HT1080 (cell line): ENCODE results near the gene FAM227B. TPM values are rescaled to one million over a fixed set of nuclear protein-coding genes. Genes with fewer than 3 reads are reported as not detected.
"Not testable (repeated sequence)": the region's sequence is repeated elsewhere in the genome, so short reads cannot be mapped to it uniquely, and the experiment has no call there.

Source experiments
- DNase-seq: peaks from one replicate; pipeline ENCODE4 v3.0.0-alpha.2; 2015; ENCODE audit warnings: low read depth
- total RNA-seq: library from RNA; depleted of rRNA; stranded (reverse); fragments of >200 nt; shearing (Covaris generic); gene quantifications from 2 replicates; pipeline ENCODE4 v1.2.3, GENCODE V29; 2014

FAM227B gene
- total RNA-seq, 1 experiment from 2014 or later: 7.2 TPM

GRCh38 chr15:49387471-49387870 is 233.1 kb downstream of the FAM227B start:
- no peak for DNase-seq

DNA sequence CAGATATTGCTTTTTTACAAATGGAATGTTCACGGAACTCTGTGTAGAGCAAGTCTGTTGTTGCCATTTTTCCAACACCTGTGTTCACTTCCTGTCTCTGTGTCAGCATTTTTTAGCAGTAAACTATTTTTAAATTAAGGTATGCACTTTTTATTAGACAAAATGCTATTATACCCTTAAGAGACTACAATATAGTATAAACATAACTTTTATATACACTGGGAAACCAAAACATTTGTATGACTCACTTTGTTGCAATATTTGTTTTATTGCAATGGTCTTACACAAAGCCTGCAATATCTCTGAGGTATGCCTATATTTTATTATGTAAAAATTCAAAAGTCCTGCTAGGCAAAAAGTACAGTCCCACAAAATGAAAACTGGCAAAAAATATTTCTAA is 237.4 kb downstream of the FAM227B start:
- DNase-seq: no peak

- DNase-seq: no peak
Observed at GRCh38 chr15:49382394-49382793, 238.2 kb downstream of the FAM227B start.

GRCh38 chr15:49380912-49381311 is 239.7 kb downstream of the FAM227B start:
- DNase-seq: peak; percentile 27

DNA sequence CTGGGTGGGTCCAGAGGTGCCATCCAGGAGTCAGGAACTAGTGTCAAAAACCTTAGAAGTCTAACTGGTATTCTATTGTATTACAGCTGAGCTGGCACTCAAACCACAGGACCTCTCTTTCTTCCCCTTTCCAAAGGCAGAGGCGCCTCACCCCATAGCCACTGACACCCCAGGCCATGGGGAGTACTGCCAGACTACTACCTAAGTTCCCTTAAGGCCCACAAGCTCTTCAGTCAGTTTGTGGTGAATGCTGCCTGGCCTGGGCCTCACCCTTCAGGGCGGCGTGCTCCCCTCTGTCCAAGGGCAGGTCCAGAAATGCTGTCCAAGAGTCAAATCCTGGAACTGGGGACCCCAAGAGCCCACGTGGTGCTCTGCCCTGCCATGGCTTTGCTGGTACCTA is 240.6 kb downstream of the FAM227B start:
- no peak for DNase-seq

DNA sequence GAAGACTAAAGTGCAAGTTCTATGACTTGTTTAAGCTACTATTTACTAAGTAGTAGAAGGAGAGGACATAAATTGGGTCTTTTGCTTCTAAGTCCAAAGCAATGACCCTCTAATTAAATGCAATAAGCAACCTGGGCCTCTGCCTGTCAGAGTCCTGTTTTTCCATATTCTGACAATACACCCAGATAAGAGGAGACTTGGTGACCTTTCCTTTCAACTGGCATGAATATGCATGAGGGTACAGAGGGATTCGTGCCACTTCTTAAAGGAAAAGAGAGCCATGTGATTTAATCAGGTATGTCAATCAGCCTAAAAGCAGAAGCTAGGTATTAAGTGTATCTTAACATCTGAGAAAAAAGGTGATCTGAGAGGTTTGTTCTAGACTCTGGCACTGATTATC is 248.3 kb downstream of the FAM227B start:
- DNase-seq: no peak

GRCh38 chr15:49370782-49371181 is 249.8 kb downstream of the FAM227B start:
- DNase-seq: no peak

- no peak for DNase-seq
Observed at GRCh38 chr15:49366496-49366895, 254.1 kb downstream of the FAM227B start.

DNA sequence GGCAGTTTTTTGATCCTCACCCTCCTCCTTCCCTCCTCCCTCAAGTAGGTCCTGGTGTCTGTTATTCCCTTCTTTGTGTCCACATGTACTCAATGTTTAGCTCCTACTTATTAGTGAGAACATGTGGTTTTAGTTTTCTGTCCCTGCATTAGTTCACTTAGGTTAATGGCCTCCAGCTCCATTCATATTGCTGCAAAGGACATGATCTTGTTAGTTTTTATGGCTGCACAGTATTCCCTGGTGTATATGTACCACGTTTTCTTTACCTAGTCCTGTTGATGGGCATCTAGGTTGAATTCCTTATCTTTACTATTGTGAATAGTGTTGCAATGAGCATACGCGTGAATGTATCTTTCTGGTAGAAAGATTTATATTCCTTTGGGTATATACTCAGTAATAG is 259.2 kb downstream of the FAM227B start:
- DNase-seq: no peak

DNA sequence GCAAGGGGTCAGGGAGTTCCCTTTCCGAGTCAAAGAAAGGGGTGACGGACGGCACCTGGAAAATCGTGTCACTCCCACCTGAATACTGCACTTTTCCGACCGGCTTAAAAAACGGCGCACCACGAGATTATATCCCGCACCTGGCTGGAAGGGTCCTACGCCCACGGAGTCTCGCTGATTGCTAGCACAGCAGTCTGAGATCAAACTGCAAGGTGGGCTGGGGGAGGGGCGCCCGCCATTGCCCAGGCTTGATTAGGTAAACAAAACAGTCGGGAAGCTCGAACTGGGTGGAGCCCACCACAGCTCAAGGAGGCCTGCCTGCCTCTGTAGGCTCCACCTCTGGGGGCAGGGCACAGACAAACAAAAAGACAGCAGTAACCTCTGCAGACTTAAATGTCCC is 266.2 kb downstream of the FAM227B start:
- DNase-seq: not testable (repeated sequence)

DNA sequence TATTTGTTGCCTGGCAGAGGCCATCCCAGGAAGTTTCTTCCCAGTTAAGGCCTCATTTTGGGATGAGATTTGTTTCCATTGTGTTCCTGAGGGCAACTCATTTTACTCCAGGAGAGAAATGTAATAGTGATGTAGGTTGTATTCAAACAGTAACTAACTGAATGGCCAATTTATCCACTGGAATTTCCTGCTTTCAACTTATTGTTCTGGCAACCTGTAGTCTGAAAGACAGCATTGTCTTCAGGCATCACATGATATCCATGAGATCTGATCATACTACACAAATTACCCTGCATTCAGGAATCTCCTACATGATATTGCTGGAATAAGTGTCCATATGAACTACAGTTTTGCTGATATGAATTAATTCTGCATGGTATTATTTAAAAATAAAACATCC is 277.1 kb downstream of the FAM227B start:
- peak; percentile 46 for DNase-seq

DNA sequence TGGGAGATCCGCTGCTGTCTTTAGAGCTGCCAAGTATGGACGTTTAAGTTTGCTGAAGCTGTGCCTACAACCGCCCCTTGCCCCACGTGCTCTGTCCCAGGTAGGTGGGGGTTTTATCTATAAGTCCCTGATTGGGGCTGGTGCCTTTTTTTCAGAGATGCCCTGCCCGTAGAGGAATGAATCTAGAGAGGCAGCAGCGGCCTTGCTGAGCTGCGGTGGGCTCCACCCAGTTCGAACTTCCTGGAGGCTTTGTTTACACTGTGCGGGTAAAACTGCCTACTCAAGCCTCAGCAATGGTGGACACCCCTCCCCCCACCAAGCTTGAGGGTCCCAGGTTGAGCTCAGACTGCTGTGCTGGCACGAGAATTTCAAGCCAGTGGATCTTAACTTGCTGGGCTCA is 281.0 kb downstream of the FAM227B start:
- DNase-seq: no peak

- DNase-seq: peak; percentile 34
Observed at GRCh38 chr15:49331951-49332350, 288.7 kb downstream of the FAM227B start.

DNA sequence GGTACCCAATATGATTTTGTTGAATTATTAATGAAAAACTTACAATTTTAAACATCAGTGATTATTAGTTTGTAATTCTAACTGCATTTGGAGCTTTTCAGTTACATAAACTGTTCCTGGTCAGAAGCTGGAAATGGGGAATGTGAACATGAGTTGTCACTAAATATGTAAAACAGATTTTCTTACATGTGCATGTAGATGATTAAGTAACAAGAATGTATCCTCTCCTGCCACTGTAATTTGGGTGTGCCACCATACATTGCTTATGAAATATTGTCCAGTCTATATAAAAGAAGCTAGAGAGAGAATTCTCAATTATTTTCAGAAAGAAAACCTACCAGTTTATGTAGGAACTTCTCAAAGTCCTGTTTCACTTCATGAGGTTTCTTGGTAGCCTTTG is 289.2 kb downstream of the FAM227B start:
- DNase-seq: no peak

DNA sequence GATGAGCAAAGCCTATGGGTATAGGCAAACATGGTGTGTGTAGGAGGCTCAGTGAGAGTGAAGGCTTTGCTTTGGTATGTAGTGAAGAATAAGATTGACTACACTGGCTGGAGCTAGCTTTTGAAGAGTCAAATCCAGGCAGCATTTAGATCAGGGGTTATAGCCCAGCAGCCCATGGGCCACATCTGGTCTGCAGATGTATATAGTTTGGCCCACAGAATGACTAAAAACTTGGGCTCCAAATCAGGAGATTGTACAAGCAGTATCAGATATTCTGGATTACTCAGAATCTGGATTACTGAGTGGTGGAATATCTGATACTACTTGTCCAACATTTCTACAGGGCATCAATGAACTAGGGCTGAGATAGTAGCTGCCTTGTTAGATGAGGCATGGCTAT is 290.5 kb downstream of the FAM227B start:
- no peak for DNase-seq

DNA sequence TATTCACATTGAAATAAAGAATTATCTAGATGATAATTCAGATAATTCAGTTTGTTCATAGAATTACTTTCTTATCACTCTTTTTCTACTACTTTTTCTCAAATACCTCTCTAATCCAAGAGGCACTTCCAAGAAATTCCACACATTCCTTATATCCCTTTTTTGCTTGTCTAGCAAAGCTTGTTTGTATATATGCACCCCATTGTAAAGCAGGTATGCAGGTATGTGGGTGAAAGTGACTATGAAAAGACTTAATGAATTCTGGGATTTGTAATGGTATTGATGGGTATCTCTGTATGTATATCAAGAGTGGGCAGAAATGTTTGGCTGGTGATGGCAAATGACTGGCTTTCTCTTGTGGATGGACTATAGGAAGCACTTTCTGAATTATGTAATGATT is 291.7 kb downstream of the FAM227B start:
- no peak for DNase-seq

DNA sequence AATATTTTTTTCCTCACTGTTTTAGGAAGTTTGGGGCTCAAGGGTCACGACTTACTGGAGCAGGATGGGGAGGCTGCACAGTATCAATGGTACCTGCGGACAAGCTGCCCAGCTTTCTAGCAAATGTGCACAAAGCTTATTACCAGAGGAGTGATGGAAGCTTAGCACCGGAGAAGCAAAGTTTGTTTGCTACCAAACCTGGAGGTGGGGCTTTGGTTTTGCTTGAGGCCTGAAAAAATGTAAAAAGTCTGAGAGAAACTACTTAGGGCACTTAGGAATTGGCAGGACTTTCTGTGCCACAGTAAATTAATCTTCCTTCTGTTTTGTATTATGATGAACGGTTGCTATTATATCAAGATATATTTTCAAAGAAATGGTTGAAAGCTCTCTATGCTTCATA is 292.7 kb downstream of the FAM227B start:
- DNase-seq: no peak

- DNase-seq: no peak
Observed at GRCh38 chr15:49323207-49323606, 297.4 kb downstream of the FAM227B start.

DNA sequence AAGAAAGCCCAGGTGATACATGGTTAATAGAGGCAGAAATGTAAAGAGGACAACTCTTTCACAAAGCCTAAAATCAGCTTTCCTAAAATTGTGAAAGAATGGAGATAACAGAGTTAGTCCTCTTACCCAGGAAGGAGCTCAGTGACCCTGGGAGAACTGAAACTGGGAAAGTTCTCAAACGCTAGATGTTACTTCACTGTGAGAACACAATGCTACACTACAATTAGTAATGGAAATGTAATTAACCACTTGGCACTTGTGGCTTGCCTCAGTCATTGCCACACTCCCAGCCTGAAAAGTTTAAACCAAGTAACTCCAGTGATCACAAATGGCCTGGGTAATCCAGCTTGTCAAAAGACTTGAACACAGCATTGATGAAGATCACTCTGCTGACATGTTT is 300.3 kb downstream of the FAM227B start:
- no peak for DNase-seq

DNA sequence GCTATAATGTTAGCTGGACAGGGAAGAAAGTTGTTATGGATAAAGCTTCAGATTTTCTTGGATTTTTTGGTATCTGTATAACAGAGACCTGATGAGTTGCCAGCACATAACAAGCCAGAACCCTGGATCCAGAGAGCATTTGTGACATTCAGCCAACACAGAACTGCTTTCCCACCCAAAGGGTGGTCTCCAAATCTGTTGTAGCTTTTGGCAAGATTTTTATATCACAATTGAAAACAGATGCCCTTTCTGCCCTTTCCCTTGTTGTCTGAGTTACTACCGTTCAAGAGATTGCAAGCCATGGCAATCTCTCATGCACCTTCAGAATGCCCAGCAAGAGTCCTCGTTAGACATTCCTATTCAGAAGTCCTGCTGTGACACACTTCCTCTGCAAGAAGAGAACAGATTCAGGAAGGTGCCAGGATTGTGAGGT is 305.2 kb downstream of the FAM227B start:
- no peak for DNase-seq

GRCh38 chr15:49314716-49315115 is 305.9 kb downstream of the FAM227B start:
- DNase-seq: no peak

- peak; percentile 72 for DNase-seq
Observed at GRCh38 chr15:49313650-49314049, 307.0 kb downstream of the FAM227B start.

GRCh38 chr15:49309889-49310288 is 310.7 kb downstream of the FAM227B start:
- no peak for DNase-seq

GRCh38 chr15:49308686-49309085 is 311.9 kb downstream of the FAM227B start:
- DNase-seq: no peak
